GM12892 (cell line): ENCODE results near the gene CD19. TPM values are rescaled to one million over a fixed set of nuclear protein-coding genes. Genes with fewer than 3 reads are reported as not detected.
"Not testable (repeated sequence)": the region's sequence is repeated elsewhere in the genome, so short reads cannot be mapped to it uniquely, and the experiment has no call there.

Experiments
- DNase-seq: peaks from one replicate; pipeline ENCODE4 v3.0.0; 2011; ENCODE audit not compliant: insufficient read length
- FAIRE-seq: peaks from 2 replicates; lab custom pipeline; 2011; peaks lifted over from hg19 to GRCh38; lab: Jason Lieb, UNC
- POLR2A ChIP-seq: IDR thresholded peaks from 2 replicates; pipeline ENCODE4 v1.6.1; 2011; ENCODE audit warnings: low read depth, low read length, control low read depth
- POLR2AphosphoS5 ChIP-seq: IDR thresholded peaks from 2 replicates; pipeline ENCODE4 v1.6.1; 2011; ENCODE audit warnings: low read depth, low read length, control low read depth
- TAF1 ChIP-seq: IDR thresholded peaks from 2 replicates; pipeline ENCODE4 v1.6.1; 2011; ENCODE audit warnings: low read depth, mild to moderate bottlenecking, control low read depth, low read length, borderline replicate concordance
- polyA plus RNA-seq: library from polyadenylated mRNA; unstranded; fragments of >200 nt; gene quantifications from one replicate; pipeline ENCODE4 v1.2.1, GENCODE V29; 2012; ENCODE audit warnings: missing spikeins, inconsistent platforms; ENCODE audit not compliant: missing spikeins

The CD19 gene
- polyA plus RNA-seq: 57.2 TPM

DNA sequence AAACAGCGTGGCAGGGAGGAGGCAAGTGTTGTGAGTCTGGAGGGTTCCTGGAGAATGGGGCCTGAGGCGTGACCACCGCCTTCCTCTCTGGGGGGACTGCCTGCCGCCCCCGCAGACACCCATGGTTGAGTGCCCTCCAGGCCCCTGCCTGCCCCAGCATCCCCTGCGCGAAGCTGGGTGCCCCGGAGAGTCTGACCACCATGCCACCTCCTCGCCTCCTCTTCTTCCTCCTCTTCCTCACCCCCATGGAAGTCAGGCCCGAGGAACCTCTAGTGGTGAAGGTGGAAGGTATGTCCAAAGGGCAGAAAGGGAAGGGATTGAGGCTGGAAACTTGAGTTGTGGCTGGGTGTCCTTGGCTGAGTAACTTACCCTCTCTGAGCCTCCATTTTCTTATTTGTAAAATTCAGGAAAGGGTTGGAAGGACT is at the start of gene CD19:
CD19 (plus strand) TSS at position 171 of the 425 bp plus-strand sequence; CDS start at position 201, 30 bp downstream.
- FAIRE-seq: peak; percentile 85
- no peak for DNase-seq
- TF ChIP-seq POLR2A (peak; percentile 76), TAF1 (no peak; the same call in 1 of the 2 replicates), POLR2AphosphoS5 (peak; percentile 56)

DNA sequence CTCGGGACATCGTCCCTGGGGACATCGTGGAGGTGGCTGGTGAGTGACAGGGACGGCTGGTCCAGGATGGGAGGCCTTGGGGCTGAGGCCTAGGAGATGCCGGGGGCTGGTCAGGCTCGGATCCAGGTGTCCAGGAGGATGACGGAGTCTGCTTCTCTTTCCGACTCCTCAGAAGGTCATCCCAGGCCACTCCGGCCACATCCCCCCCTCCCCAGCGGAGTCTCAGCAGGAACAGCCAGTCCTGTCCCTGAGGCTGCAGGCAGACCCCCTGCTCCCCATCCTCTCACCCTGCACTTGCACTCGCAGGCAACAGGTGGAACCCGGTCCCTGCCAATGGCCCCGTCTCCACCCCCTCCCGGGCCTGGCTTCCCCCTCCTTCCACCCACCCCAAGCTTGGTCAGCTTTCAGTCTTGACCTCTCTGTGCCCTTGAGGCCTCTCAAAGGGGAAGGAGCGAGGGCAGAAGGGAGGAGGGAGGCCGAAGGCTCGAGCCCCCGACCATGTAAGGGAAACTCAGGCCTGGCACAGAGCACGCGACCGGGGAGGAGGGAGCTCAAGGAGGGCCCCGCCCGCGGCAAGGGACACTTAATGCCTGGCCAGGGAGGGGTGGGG is 49.1 kb upstream of the CD19 start:
- FAIRE-seq (no peak), DNase-seq (no peak)
- TF ChIP-seq TAF1: no peak
- TF ChIP-seq POLR2AphosphoS5: no peak
- no peak for TF ChIP-seq POLR2A

DNA sequence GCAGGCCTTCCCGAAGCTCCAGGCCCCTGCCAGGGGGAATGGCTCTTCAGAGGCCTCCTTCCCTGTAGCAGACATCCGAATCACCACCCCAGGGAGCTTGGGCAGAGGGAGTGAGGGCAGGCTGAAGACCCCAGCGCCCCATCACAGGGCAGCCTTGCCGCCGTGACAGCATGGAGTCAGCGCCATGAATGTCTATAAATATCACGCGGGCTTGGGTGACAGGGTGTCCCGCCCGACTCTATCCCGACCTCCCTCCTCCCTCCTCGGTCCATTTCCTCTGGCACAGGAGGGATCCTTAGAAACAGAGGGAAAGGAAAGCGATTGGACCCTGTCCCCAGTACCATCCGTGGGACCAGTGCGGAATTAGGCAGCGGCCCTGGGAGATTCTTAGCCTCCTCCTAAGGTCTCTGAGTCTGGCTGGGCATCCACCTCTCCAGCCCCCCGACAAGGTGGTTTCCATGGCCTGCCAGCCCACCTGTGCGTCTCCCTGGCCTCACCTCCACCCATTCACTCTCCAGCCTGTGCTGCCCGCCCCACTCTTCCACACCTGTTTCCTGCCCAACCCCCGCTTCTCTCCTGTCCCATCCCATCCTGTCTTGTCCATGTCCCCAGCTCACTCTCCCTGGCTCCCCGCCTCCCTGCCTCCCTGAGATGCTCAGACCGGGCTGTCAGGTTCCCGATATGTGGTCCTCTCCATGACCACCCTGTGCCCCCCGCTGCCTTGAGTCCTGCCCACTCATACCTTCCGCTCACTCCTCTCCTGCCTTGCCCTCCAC is 48.4 kb upstream of the CD19 start:
- TF ChIP-seq POLR2A: no peak
- no peak for TF ChIP-seq TAF1
- no peak for TF ChIP-seq POLR2AphosphoS5
- DNase-seq (no peak), FAIRE-seq (no peak)

DNA sequence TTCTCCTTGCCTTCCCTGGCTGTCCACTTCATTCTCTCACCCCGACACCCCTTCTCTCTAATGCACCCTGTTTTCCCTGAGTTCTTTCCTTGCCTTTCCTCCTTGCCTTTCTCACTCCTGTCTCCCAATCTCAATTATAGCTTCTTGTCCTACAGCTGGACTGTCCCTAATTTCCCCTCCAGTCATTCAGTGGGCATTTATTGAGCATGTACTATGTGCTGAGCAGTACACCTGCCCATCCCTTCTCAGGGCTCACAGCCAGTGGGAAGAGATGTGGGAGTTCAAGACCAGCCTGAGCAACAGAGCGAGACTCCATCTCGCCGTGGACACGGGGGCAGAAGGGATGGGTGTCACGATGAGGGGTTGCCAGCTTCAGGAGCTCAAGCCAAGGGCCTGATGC is 47.7 kb upstream of the CD19 start:
- TF ChIP-seq TAF1 (no peak), POLR2A (no peak), POLR2AphosphoS5 (no peak)
- FAIRE-seq (no peak), DNase-seq (no peak)

DNA sequence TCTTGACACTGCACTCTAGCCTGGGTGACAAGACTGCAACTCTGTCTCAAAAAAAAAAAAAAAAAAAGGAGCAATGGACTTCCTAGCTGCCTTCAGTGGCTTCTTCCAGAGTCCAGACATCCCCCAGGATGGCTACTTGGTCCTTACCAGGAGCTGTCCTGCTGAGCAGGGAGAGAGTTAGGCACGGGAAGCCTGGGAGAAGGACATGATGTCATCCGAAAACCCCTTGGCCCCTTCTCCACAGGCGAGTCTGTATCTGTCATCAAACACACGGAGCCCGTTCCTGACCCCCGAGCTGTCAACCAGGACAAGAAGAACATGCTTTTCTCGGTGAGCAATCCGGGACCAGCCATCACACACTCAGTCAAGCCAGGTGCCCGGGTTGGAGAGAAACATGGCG is 44.8 kb upstream of the CD19 start:
- no peak for FAIRE-seq
- TF ChIP-seq TAF1 (no peak), POLR2A (no peak), POLR2AphosphoS5 (no peak)
- no peak for DNase-seq

DNA sequence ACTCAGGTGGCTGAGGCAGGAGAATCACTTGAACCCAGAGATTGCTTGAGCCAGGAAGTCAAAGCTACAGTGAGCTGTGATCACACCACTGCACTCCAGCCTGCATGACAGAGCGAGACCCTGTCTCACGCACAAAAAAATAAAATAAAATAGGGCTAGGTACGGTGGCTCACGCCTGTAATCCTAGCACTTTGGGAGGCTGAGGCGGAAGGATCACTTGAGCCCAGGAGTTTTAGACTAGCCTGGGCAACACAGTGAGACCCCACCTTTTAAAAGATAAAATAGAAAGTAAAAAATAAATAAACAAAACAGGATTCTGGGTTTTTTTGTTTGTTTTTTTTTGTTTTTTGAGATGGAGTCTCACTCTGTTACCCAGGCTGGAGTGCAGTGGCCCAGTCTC is 41.4 kb upstream of the CD19 start:
- FAIRE-seq, DNase-seq: not testable (repeated sequence)

DNA sequence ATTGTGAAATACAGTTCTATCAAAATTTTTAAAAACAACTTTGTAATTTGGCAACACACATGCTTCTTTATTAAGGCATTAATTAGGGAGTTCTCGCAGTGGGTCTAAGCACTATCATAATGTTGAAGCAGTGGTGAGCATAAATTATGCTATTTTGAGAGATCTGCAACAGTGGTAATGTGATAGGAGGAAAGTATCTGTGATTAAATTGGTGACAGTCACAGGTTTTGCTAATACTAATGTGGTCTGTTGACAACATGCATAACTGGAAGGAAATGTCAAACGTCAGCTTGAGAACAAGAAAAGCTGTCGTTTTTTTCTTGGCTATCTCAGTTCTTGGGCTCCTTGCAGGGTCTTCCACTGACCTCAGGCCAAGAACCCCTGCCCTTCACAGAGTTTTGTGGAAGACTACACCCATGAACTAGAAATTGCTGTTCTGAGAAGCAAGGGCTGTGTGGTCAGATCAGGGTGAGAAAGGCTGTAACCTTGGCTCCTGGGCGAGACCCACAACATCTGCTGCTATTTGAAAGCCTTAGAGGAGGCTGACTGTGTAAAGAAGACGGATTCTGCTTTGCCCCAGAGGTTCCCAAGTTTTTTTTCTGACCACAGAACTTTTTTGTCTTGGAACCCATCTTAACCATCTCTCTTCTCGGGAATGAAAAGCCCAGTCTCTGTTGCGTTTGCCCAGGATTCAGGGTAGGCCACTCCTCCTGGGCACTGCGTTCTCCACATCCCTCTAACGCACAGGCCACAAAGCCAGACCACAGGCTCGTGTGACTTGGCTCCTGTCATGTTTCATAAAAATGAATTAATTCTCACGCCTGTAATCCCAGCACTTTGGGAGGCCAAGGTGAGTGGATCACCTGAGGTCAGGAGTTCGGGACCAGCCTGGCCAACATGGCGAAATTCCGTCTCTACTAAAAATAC is 39.5 kb upstream of the CD19 start:
- no peak for TF ChIP-seq POLR2AphosphoS5
- no peak for TF ChIP-seq TAF1
- no peak for TF ChIP-seq POLR2A
- FAIRE-seq (no peak), DNase-seq (no peak)

DNA sequence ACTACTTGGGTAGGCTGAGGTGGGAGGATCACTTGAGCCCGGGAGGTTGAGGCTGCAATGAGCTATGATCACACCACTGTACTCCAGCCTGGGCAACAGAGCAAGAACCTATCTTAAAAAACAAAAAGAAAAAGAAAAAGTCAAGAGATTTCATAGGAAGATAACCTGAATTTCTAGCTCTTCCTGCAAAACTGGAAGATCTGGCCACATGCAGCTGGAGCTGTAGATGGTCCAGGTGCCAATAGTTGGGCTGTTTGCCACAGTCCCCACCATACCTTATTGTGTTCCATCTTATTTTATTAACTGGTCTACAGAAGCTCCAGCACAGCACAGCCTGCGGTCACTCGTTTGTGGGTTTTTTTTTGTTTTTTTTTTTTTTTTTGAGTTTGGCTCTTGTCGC is 38.5 kb upstream of the CD19 start:
- DNase-seq (no peak), FAIRE-seq (no peak)
- TF ChIP-seq TAF1 (no peak), POLR2A (no peak), POLR2AphosphoS5 (no peak)

DNA sequence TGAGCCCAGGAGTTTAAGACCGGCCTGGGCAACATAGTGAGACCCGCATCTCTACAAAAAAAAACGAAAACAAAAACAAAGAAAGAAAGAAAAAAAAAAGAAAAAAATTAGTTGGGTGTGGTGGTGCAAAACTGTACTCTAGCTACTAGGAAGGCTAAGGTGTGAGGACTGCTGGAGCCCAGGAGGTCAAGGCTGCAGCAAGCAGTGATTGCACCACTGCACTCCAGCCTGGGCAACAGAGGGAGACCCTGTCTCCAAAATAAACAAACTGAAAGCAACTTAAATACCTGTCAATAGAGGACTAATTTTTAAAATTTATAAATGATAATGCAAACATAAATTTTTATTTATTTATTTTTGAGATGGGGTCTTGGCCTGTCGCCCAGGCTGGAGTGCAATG is 36.2 kb upstream of the CD19 start:
- no peak for TF ChIP-seq TAF1
- FAIRE-seq (no peak), DNase-seq (no peak)

DNA sequence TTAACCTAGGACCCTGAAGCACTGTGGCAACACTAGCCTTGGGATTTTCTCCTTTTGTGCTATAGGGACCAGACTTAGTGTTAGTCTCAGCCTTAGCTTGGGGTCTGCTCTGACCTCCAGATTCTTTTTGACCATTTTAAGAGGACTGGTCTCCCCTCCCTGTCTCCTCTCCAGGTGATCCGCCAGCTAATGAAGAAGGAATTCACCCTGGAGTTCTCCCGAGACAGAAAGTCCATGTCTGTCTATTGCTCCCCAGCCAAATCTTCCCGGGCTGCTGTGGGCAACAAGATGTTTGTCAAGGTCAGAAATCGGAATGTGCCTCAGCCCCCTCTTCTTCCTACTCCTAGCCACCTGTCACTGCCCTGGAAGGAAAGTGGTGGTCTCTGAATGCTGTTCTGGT is 33.9 kb upstream of the CD19 start:
- TF ChIP-seq POLR2A: no peak
- no peak for TF ChIP-seq TAF1
- no peak for TF ChIP-seq POLR2AphosphoS5
- no peak for FAIRE-seq
- no peak for DNase-seq

DNA sequence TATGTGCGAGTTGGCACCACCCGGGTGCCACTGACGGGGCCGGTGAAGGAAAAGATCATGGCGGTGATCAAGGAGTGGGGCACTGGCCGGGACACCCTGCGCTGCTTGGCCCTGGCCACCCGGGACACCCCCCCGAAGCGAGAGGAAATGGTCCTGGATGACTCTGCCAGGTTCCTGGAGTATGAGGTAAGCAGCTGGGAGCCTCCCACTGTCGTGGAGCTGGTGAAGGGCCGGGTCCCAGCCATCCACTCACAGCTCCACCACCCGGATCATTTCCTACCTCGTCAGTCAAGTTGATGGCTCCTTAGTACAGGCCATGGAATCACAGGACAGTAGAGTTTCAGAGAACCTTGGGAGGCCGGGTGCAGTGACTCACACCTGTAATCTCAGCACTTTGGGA is 33.5 kb upstream of the CD19 start:
- DNase-seq (no peak), FAIRE-seq (no peak)
- no peak for TF ChIP-seq TAF1
- no peak for TF ChIP-seq POLR2A
- no peak for TF ChIP-seq POLR2AphosphoS5

DNA sequence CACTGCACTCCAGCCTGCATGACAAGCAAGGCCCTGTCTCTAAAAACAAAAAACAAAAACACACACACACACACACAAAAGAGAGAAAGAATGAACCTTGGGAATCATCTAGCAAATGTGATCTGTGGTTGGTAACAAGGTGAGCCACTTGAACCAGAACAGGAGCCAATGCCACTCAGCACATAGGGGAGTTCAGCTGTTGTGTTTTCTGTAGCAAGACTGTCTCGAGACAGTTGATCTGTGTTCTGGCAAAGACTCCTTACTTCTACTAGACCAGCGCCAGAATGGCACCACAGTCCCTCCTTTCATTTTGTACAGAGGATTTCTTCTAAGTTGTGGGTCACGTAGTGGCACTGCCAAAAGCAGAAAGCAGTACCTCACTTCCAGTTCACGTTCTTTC is 32.8 kb upstream of the CD19 start:
- no peak for FAIRE-seq
- no peak for TF ChIP-seq POLR2A
- no peak for TF ChIP-seq TAF1
- TF ChIP-seq POLR2AphosphoS5: no peak

More for the DNA sequence above, 32.8 kb upstream of the CD19 start:
- DNase-seq: no peak
